Fibroblast of peridontal ligament (primary cell): ENCODE results near the gene CDK1.

Experiments
- DNase-seq: peaks from one replicate; pipeline ENCODE4 v3.0.0-alpha.2; 2010; ENCODE audit errors: extremely low read depth

Gene CDK1

GRCh38 chr10:60777696-60778213 lies 523 bp upstream of the CDK1 start:
- no peak for DNase-seq

GRCh38 chr10:60778971-60779796 lies 906 bp downstream of the CDK1 start:
- no peak for DNase-seq

- DNase-seq = no peak
Observed at GRCh38 chr10:60781661-60782060, 3.4 kb downstream of the CDK1 start.

GRCh38 chr10:60784641-60785040 lies 6.4 kb downstream of the CDK1 start:
- DNase-seq = no peak

- DNase-seq = no peak
Observed at GRCh38 chr10:60788544-60788943, 10.3 kb downstream of the CDK1 start.

- no peak for DNase-seq
Observed at GRCh38 chr10:60789340-60789739, 11.1 kb downstream of the CDK1 start.

- DNase-seq = no peak
Observed at GRCh38 chr10:60794953-60795352, 16.7 kb downstream of the CDK1 start.

GRCh38 chr10:60795465-60796202 lies 17.4 kb downstream of the CDK1 start:
- DNase-seq = no peak

GRCh38 chr10:60796481-60796880 lies 18.2 kb downstream of the CDK1 start:
- DNase-seq = no peak

- no peak for DNase-seq
Observed at GRCh38 chr10:60797200-60797599, 18.9 kb downstream of the CDK1 start.

- DNase-seq = no peak
Observed at GRCh38 chr10:60798031-60798430, 19.8 kb downstream of the CDK1 start.

- DNase-seq = no peak
Observed at GRCh38 chr10:60798870-60799269, 20.6 kb downstream of the CDK1 start.

- no peak for DNase-seq
Observed at GRCh38 chr10:60799971-60800650, 21.8 kb downstream of the CDK1 start.

GRCh38 chr10:60800918-60801317 lies 22.6 kb downstream of the CDK1 start:
- DNase-seq = no peak

- DNase-seq = no peak
Observed at GRCh38 chr10:60801522-60801921, 23.2 kb downstream of the CDK1 start.

GRCh38 chr10:60803433-60803832 lies 25.2 kb downstream of the CDK1 start:
- no peak for DNase-seq

- no peak for DNase-seq
Observed at GRCh38 chr10:60803865-60804264, 25.6 kb downstream of the CDK1 start.

- DNase-seq = no peak
Observed at GRCh38 chr10:60806921-60807320, 28.6 kb downstream of the CDK1 start.

- no peak for DNase-seq
Observed at GRCh38 chr10:60807499-60807898, 29.2 kb downstream of the CDK1 start.

- DNase-seq = no peak
Observed at GRCh38 chr10:60808036-60808435, 29.8 kb downstream of the CDK1 start.

GRCh38 chr10:60809157-60809556 lies 30.9 kb downstream of the CDK1 start:
- peak; percentile 90 for DNase-seq

- peak; percentile 79 for DNase-seq
Observed at GRCh38 chr10:60810437-60811182, 32.3 kb downstream of the CDK1 start.
